ENCODE measurements around the gene FAM222A. TPM values are rescaled to one million over a fixed set of nuclear protein-coding genes. Genes with fewer than 3 reads are reported as not detected.

FAM222A gene
- total RNA-seq, 1 experiment from 2014 or later = 1.6 TPM

GRCh38 chr12:109697270-109697553, 16.4 kb upstream of the FAM222A start (continued):
- TF ChIP-seq ZSCAN18 (CRISPR knock-in tag; IDR thresholded peaks at IDR 0.05) = no peak
- no peak for TF ChIP-seq PREB (CRISPR knock-in tag; IDR thresholded peaks at IDR 0.05; ENCODE audit: borderline replicate concordance)
- TF ChIP-seq ZNF423 (CRISPR knock-in tag; IDR thresholded peaks at IDR 0.05) = no peak
- TF ChIP-seq SMAD3 (CRISPR knock-in tag; IDR thresholded peaks at IDR 0.05; ENCODE audit: borderline replicate concordance) = no peak
- TF ChIP-seq ZNF416 (CRISPR knock-in tag; IDR thresholded peaks at IDR 0.05) = no peak
- TF ChIP-seq OVOL2 (CRISPR knock-in tag; IDR thresholded peaks at IDR 0.05; ENCODE audit: borderline replicate concordance) = no peak
- no peak for TF ChIP-seq ZNF281 (CRISPR knock-in tag; IDR thresholded peaks at IDR 0.05)
- no peak for TF ChIP-seq HMGXB4 (CRISPR knock-in tag; IDR thresholded peaks at IDR 0.05)
- TF ChIP-seq NFE2L1 (CRISPR knock-in tag; IDR thresholded peaks at IDR 0.05) = no peak

- Mint-ChIP-seq H3K4me3 (no peak overlapping the region), H3K27ac (no peak overlapping the region), H3K27me3 (ENCODE audit: low read depth) (peaks cover 3% of the 10 kb centered on the region; the same call in 1 of the 2 replicates), H3K36me3 (no peaks in the 10 kb centered on the region), H3K9me3 (no peaks in the 10 kb centered on the region), H3K4me1 (peaks cover 4% of the 10 kb centered on the region; the same call in 1 of the 2 replicates)
- POLR2A ChIA-PET = interaction anchor here (1.2 kb wide), 1 partner anchor 16 kb away, joined by 5 read pairs; the partner anchor contains the start of gene FAM222A
- CTCF ChIA-PET = interaction anchor here (0.6 to 3.1 kb wide), 3 partner anchors 22 to 100 kb away, joined by 3 to 21 read pairs (median 4); no protein-coding TSS in a partner anchor
- TF ChIP-seq TCF7 (CRISPR knock-in tag; IDR thresholded peaks at IDR 0.05; ENCODE audit: low read depth) (no peak), ZNF512 (CRISPR knock-in tag; IDR thresholded peaks at IDR 0.05; ENCODE audit: borderline replicate concordance) (no peak), NFYB (CRISPR knock-in tag; conservative IDR thresholded peaks at IDR 0.05; ENCODE audit: low read depth) (no peak), ZMAT4 (CRISPR knock-in tag; IDR thresholded peaks at IDR 0.05) (no peak), ARID4B (CRISPR knock-in tag; IDR thresholded peaks at IDR 0.05; ENCODE audit: borderline replicate concordance) (no peak), GRHL2 (CRISPR knock-in tag; IDR thresholded peaks at IDR 0.05; ENCODE audit: insufficient replicate concordance, severe bottlenecking) (no peak), MXD4 (CRISPR knock-in tag; IDR thresholded peaks at IDR 0.05; ENCODE audit: borderline replicate concordance) (no peak), FOXP1 (CRISPR knock-in tag; IDR thresholded peaks at IDR 0.05; ENCODE audit: borderline replicate concordance) (no peak)
- DNase-seq (ENCODE audit: low spot score) (no peak), ATAC-seq (no peak)
Observed at GRCh38 chr12:109697877-109698468, 15.7 kb upstream of the FAM222A start.

All from WTC11 (cell line).